ENCODE measurements around the gene EPHA7. TPM values are rescaled to one million over a fixed set of nuclear protein-coding genes. Genes with fewer than 3 reads are reported as not detected.

The EPHA7 gene
- total and polyA plus RNA-seq, 2 donors from 2014 or later, result 2.6 to 27.0 TPM

DNA sequence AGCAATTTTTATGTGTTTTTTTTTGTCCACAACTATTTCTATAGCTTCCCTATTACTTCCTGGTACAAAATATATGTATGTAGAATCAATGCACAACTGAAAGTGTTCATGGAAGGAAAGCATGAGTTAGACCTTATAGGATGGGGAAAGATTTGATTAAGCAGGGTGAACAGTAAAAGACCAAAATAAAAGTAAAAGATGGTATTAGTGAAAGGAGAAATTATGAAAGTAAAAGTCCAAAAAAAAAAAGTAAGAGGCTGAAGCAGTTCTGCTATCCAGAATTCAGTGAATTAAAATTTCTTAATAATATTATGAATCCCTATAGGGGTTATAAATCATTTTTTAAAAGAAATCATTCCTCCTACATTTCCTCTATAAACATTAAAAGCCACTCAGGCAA, 114.3 kb downstream of the EPHA7 start:
- Histone ChIP-seq H3K4me1 (ENCODE audit: control insufficient read depth in 2 of 3, insufficient read depth in 2 of 3, low read depth in 1 of 3, low read length in 3 of 3) (no peaks in the 10 kb centered on the region), H3K27me3 (ENCODE audit: control insufficient read depth, insufficient read depth, low read length) (no peaks in the 10 kb centered on the region), H3K27ac (ENCODE audit: low read depth in 2 of 2, low read length in 2 of 2) (no peak overlapping the region), H3K4me3 (ENCODE audit: low read length in 3 of 3) (no peak overlapping the region), H3K9me3 (ENCODE audit: control insufficient read depth in 2 of 3, insufficient read depth in 1 of 3, low read length in 3 of 3) (no peaks in the 10 kb centered on the region), H3K9ac (ENCODE audit: low read length in 3 of 3) (no peak overlapping the region), H3K36me3 (ENCODE audit: control insufficient read depth in 2 of 3, insufficient read depth in 3 of 3, low read length in 3 of 3) (no peaks in the 10 kb centered on the region)
- FAIRE-seq, result no peak
- intact Hi-C loops (cut with DNase I), result no loop called here
- TF ChIP-seq, protein P1, sequence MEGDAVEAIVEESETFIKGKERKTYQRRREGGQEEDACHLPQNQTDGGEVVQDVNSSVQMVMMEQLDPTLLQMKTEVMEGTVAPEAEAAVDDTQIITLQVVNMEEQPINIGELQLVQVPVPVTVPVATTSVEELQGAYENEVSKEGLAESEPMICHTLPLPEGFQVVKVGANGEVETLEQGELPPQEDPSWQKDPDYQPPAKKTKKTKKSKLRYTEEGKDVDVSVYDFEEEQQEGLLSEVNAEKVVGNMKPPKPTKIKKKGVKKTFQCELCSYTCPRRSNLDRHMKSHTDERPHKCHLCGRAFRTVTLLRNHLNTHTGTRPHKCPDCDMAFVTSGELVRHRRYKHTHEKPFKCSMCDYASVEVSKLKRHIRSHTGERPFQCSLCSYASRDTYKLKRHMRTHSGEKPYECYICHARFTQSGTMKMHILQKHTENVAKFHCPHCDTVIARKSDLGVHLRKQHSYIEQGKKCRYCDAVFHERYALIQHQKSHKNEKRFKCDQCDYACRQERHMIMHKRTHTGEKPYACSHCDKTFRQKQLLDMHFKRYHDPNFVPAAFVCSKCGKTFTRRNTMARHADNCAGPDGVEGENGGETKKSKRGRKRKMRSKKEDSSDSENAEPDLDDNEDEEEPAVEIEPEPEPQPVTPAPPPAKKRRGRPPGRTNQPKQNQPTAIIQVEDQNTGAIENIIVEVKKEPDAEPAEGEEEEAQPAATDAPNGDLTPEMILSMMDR (IDR thresholded peaks at IDR 0.05; ENCODE audit: borderline replicate concordance, extremely low read depth, insufficient read depth), result no peak
- DNase-seq, result no peak

DNA sequence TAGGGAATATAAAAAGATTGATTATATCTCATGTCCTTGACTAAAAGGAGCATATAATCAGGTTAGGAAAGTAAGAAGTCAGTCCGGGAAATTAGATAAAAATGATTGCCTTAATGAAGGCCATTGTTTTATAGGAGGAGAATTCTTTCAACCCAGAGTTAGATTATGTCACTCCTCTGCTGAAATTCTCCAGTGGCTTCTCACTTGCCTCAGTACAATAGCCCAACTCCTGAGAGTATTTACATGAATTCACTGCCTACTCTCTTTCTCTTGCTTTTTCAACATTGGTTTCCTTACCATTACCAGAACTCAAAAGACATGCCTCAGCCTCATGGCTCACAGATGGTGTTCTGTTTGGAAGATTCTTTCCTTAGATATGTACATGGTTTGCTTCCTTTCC, 114.9 kb downstream of the EPHA7 start:
- no peaks in the 10 kb centered on the region for H3K27me3 ChIP-seq (ENCODE audit: control insufficient read depth, insufficient read depth, low read length)

DNA sequence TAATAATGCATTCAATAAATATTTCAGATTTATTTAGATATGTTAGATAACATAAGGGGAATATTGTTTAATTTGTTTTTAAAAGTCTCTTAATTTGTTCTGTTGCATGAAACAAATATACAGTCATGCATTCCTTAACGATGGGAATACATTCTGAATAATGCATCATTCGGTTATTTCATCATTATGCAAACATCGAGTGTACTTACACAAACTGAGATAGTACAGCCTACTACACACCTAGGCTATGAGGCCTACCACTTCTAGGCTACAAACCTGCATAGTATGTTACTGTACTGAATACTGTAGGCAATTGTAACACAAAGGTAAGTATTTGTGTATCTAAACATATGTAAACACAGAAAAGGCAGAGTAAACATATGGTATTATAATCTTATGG, 118.7 kb downstream of the EPHA7 start:
- Histone ChIP-seq H3K4me3 (ENCODE audit: low read length in 3 of 3) (no peak overlapping the region), H3K27me3 (ENCODE audit: control insufficient read depth, insufficient read depth, low read length) (no peaks in the 10 kb centered on the region), H3K4me1 (ENCODE audit: control insufficient read depth in 2 of 3, insufficient read depth in 2 of 3, low read depth in 1 of 3, low read length in 3 of 3) (no peaks in the 10 kb centered on the region), H3K9me3 (ENCODE audit: control insufficient read depth in 2 of 3, insufficient read depth in 1 of 3, low read length in 3 of 3) (no peaks in the 10 kb centered on the region), H3K36me3 (ENCODE audit: control insufficient read depth in 2 of 3, insufficient read depth in 3 of 3, low read length in 3 of 3) (no peaks in the 10 kb centered on the region), H3K9ac (ENCODE audit: low read length in 3 of 3) (no peak overlapping the region), H3K27ac (ENCODE audit: low read depth in 2 of 2, low read length in 2 of 2) (no peak overlapping the region)
- DNase-seq (no peak), FAIRE-seq (no peak)
- intact Hi-C loops (cut with DNase I), result no loop called here
- TF ChIP-seq, protein P1 (IDR thresholded peaks at IDR 0.05; ENCODE audit: borderline replicate concordance, extremely low read depth, insufficient read depth), result no peak

More for the DNA sequence above, 114.9 kb downstream of the EPHA7 start:
- TF ChIP-seq, protein P1 (IDR thresholded peaks at IDR 0.05; ENCODE audit: borderline replicate concordance, extremely low read depth, insufficient read depth), result no peak
- FAIRE-seq (no peak), DNase-seq (no peak)
- Histone ChIP-seq H3K27ac (ENCODE audit: low read depth in 2 of 2, low read length in 2 of 2) (no peak overlapping the region), H3K4me3 (ENCODE audit: low read length in 3 of 3) (no peak overlapping the region), H3K9me3 (ENCODE audit: control insufficient read depth in 2 of 3, insufficient read depth in 1 of 3, low read length in 3 of 3) (no peaks in the 10 kb centered on the region), H3K36me3 (ENCODE audit: control insufficient read depth in 2 of 3, insufficient read depth in 3 of 3, low read length in 3 of 3) (no peaks in the 10 kb centered on the region), H3K9ac (ENCODE audit: low read length in 3 of 3) (no peak overlapping the region), H3K4me1 (ENCODE audit: control insufficient read depth in 2 of 3, insufficient read depth in 2 of 3, low read depth in 1 of 3, low read length in 3 of 3) (no peaks in the 10 kb centered on the region)
- intact Hi-C loops (cut with DNase I), result no loop called here

DNA sequence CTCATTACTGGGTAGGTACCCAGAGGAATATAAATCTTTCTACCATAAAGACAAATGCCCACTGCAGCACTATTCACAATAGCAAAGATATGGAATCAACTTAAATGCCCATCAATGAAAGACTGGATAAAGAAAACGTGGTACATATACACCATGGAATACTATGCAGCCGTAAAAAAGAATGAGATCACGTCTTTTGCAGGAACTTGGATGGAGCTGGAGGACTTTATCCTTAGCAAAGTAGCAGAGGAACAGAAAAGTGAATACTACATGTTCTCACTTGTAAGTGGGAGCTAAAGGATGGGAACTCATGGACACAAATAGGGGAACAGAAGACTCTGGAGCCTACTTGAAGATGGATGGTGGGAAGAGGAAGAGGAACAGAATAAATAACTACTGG, 119.7 kb downstream of the EPHA7 start:
- no peak overlapping the region for H3K4me3 ChIP-seq (ENCODE audit: low read length in 3 of 3)
- intact Hi-C loops (cut with DNase I), result no loop called here
- H3K9me3 ChIP-seq (ENCODE audit: control insufficient read depth in 2 of 3, insufficient read depth in 1 of 3, low read length in 3 of 3), result no peaks in the 10 kb centered on the region
- no peaks in the 10 kb centered on the region for H3K4me1 ChIP-seq (ENCODE audit: control insufficient read depth in 2 of 3, insufficient read depth in 2 of 3, low read depth in 1 of 3, low read length in 3 of 3)
- TF ChIP-seq, protein P1 (IDR thresholded peaks at IDR 0.05; ENCODE audit: borderline replicate concordance, extremely low read depth, insufficient read depth), result no peak
- DNase-seq (no peak), FAIRE-seq (no peak)
- no peaks in the 10 kb centered on the region for H3K36me3 ChIP-seq (ENCODE audit: control insufficient read depth in 2 of 3, insufficient read depth in 3 of 3, low read length in 3 of 3)
- no peak overlapping the region for H3K9ac ChIP-seq (ENCODE audit: low read length in 3 of 3)
- no peaks in the 10 kb centered on the region for H3K27me3 ChIP-seq (ENCODE audit: control insufficient read depth, insufficient read depth, low read length)
- no peak overlapping the region for H3K27ac ChIP-seq (ENCODE audit: low read depth in 2 of 2, low read length in 2 of 2)
